Colonic mucosa (tissue), 4 donors: ENCODE data around the gene TAP1. TPM values are rescaled to one million over a fixed set of nuclear protein-coding genes. Genes with fewer than 3 reads are reported as not detected.
A peak's percentile ranks its signal among the peaks of the same experiment; 100 is the strongest.

ENCODE experiments used
- DNase-seq: peaks from one replicate; pipeline ENCODE4 v3.0.0-alpha.2; 2020
- H3K27ac ChIP-seq: fragments of 200-600 bp; one replicate; pipeline ENCODE4 v1.8.0; 2021
- H3K27me3 ChIP-seq: fragments of 200-600 bp; one replicate; pipeline ENCODE4 v1.8.0; 2021
- H3K36me3 ChIP-seq: fragments of 200-600 bp; one replicate; pipeline ENCODE4 v1.8.0; 2021
- H3K4me1 ChIP-seq: fragments of 200-600 bp; one replicate; pipeline ENCODE4 v1.8.0; 2021; ENCODE audit warnings: mild to moderate bottlenecking
- H3K4me3 ChIP-seq: fragments of 200-600 bp; one replicate; pipeline ENCODE4 v1.8.0; 2021
- H3K9ac ChIP-seq, 2 donors: one replicate each; pipeline ENCODE4 v1.7.0; 2013; ENCODE audit warnings: control low read depth in 2 of 2, low read depth in 2 of 2, low read length in 2 of 2
- H3K9me3 ChIP-seq: fragments of 200-600 bp; one replicate; pipeline ENCODE4 v1.8.0; 2021
- CTCF ChIP-seq: fragments of 200-600 bp; IDR thresholded peaks from one replicate; pipeline ENCODE4 v1.8.0; 2022; ENCODE audit warnings: antibody characterized with exemption, mild to moderate bottlenecking
- intact Hi-C: fragments of 100-400 bp; cut with DNase I; formaldehyde crosslinking; loops from one replicate; pipeline ENCODE4 v1.14.1; 2022
- total RNA-seq, 2 donors: library from RNA; stranded (reverse); fragmentation: NEBNext Ultra II Directional in 1 of 2; extraction: Animal tissue kit (Norgen Biotek cat#: 25700) in 1 of 2; gene quantifications; one replicate each; pipeline ENCODE4 v1.2.1, GENCODE V29; 2021
- donor health status: healthy.
- donor health status: DM: no; HTN: no; CAD: no.
- donor health status: DM: no; HTN: no; CAD: no.

The TAP1 gene
- 100 to 1,000 TPM in 1 of 2 donors, 10 to 100 TPM in 1; 86.9 to 128 TPM for total RNA-seq

GRCh38 chr6:32853541-32854375 lies at the start of gene TAP1, which contains the start of gene PSMB9:
Gene TAP1, minus strand, starts transcription at chr6:32853704. Its CDS starts 68 bp downstream, at chr6:32853636.
Gene PSMB9, plus strand, starts transcription at chr6:32854192. Its CDS starts 38 bp downstream, at chr6:32854230.
- no peaks in the 10 kb centered on the region for H3K9me3 ChIP-seq
- no peaks in the 10 kb centered on the region for H3K27me3 ChIP-seq
- peak; percentile 96 for DNase-seq
- peak within 1 kb of the TSS; percentile 97 for H3K4me3 ChIP-seq
- peak; percentile 68 for TF ChIP-seq CTCF
- peak within 1 kb of the TSS; percentile 100 for H3K27ac ChIP-seq
- intact Hi-C loops = loop anchor here (2.0 kb wide), 1 partner anchor 15 kb away; the partner anchor contains the start of gene TAP2
- H3K36me3 ChIP-seq = peaks cover 19% of the 10 kb centered on the region
- peak within 1 kb of the TSS; percentile 99 to 100 for H3K9ac ChIP-seq
- peaks cover 10% of the 10 kb centered on the region for H3K4me1 ChIP-seq

GRCh38 chr6:32895006-32895345 lies 41.5 kb upstream of the TAP1 start:
- H3K4me3 ChIP-seq = peak overlapping the region; percentile 77
- H3K27me3 ChIP-seq = no peaks in the 10 kb centered on the region
- intact Hi-C loops = no loop called here
- H3K27ac ChIP-seq = peak overlapping the region; percentile 98
- no peaks in the 10 kb centered on the region for H3K9me3 ChIP-seq
- peak overlapping the region; percentile 65 to 99 for H3K9ac ChIP-seq
- no peak for DNase-seq
- no peaks in the 10 kb centered on the region for H3K36me3 ChIP-seq
- no peak for TF ChIP-seq CTCF
- H3K4me1 ChIP-seq = no peaks in the 10 kb centered on the region

GRCh38 chr6:32894085-32895005 lies 40.8 kb upstream of the TAP1 start:
- peak overlapping the region; percentile 78 to 99 for H3K9ac ChIP-seq
- H3K27ac ChIP-seq = peak overlapping the region; percentile 98
- peak; percentile 98 for DNase-seq
- intact Hi-C loops = no loop called here
- no peaks in the 10 kb centered on the region for H3K4me1 ChIP-seq
- TF ChIP-seq CTCF = no peak
- H3K36me3 ChIP-seq = no peaks in the 10 kb centered on the region
- peak overlapping the region; percentile 77 for H3K4me3 ChIP-seq
- no peaks in the 10 kb centered on the region for H3K9me3 ChIP-seq
- H3K27me3 ChIP-seq = no peaks in the 10 kb centered on the region

- H3K27me3 ChIP-seq = no peaks in the 10 kb centered on the region
- H3K4me3 ChIP-seq = no peak overlapping the region
- TF ChIP-seq CTCF = no peak
- no peak overlapping the region for H3K9ac ChIP-seq
- no peaks in the 10 kb centered on the region for H3K4me1 ChIP-seq
- H3K36me3 ChIP-seq = no peaks in the 10 kb centered on the region
- DNase-seq = no peak
- no peak overlapping the region for H3K27ac ChIP-seq
- intact Hi-C loops = no loop called here
- no peaks in the 10 kb centered on the region for H3K9me3 ChIP-seq
These were observed 37.3 kb upstream of the TAP1 start for GRCh38 chr6:32890831-32891230.

GRCh38 chr6:32889533-32889932 lies 36.0 kb upstream of the TAP1 start:
- Histone ChIP-seq H3K9ac (no peak overlapping the region), H3K9me3 (no peaks in the 10 kb centered on the region), H3K27ac (no peak overlapping the region), H3K36me3 (no peaks in the 10 kb centered on the region), H3K4me3 (no peak overlapping the region), H3K4me1 (no peaks in the 10 kb centered on the region), H3K27me3 (no peaks in the 10 kb centered on the region)
- no peak for DNase-seq
- intact Hi-C loops = loop anchor here (5.0 kb wide), 2 partner anchors 43 to 58 kb away; no protein-coding TSS in a partner anchor
- no peak for TF ChIP-seq CTCF
